GM12892 (cell line): ENCODE data around the gene MMS19.

Source experiments
- POLR2A ChIP-seq: IDR thresholded peaks from 2 replicates; pipeline ENCODE4 v1.6.1; 2011; ENCODE audit warnings: low read depth, low read length, control low read depth
- POLR2AphosphoS5 ChIP-seq: IDR thresholded peaks from 2 replicates; pipeline ENCODE4 v1.6.1; 2011; ENCODE audit warnings: low read depth, low read length, control low read depth

- TF ChIP-seq POLR2A (no peak), POLR2AphosphoS5 (no peak)
Measured at GRCh38 chr10:97509120-97509680, 11.0 kb upstream of the MMS19 start.
